GM13976 (cell line): ENCODE data around the gene MAN1B1.
A peak's percentile ranks its signal among the peaks of the same experiment; 100 is the strongest.

Experiments used
- DNase-seq: peaks from one replicate; pipeline ENCODE4 v3.0.0; 2012; ENCODE audit warnings: low spot score
- CTCF ChIP-seq: IDR thresholded peaks from 2 replicates; pipeline ENCODE4 v1.5.1; 2012; ENCODE audit warnings: borderline replicate concordance, mild to moderate bottlenecking; ENCODE audit not compliant: insufficient read depth; ENCODE audit errors: extremely low read depth, missing control alignments, control extremely low read depth
- in situ Hi-C: fragments of 300-500 bp; cut with MboI; formaldehyde crosslinking; loops from one replicate; pipeline ENCODE4 v1.12.0; 2022; ENCODE audit warnings: low sequenced_read_pairs, mixed read lengths, inconsistent platforms; ENCODE audit not compliant: unreplicated experiment

Gene MAN1B1

GRCh38 chr9:137150617-137151457, 64.1 kb downstream of the MAN1B1 start:
- DNase-seq, result peak; percentile 91
- in situ Hi-C loops, result no loop called here
- no peak for TF ChIP-seq CTCF

- in situ Hi-C loops, result no loop called here
- no peak for DNase-seq
- TF ChIP-seq CTCF, result no peak
Observed at GRCh38 chr9:137152844-137153405, 66.1 kb downstream of the MAN1B1 start.

- no peak for TF ChIP-seq CTCF
- in situ Hi-C loops, result no loop called here
- DNase-seq, result peak; percentile 89
Observed at GRCh38 chr9:137156567-137157375, 70.0 kb downstream of the MAN1B1 start.

DNA sequence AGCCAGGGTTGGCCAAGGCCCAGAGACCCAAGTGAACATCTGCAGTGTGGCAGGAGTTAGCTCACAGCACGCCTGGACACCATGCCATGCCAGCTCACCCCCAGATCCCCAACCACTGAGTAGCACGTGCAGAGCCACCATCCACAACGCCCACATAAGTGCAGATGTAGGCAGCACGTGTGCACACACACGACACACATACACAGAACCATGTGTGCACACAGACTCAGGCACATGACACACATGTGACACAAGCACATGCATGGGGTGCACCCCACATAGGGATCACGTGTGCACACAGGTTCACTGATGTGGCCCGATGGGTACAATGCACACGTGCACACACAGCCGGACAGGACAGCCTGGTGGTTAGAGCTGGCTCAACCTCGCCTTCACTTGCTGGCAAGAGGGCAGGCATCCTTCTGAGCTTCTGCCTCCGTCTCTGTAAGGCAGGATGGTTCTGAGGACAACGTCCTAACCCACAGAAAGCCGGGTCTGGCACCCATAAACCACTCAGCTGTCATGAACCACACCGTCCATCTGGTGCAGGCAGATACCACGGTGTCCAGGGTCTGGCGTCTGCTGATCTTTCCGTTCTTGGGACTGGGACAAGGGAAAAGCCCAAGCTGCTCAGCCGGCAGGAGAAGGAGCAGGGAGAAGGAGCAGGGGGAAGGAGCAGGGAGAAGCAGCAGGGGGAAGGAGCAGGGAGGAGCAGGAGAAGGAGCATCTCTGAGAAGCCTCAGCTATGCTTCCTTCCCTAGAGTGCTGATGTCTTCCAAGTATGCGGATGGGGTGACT, 71.0 kb downstream of the MAN1B1 start:
- TF ChIP-seq CTCF, result no peak
- in situ Hi-C loops, result no loop called here
- no peak for DNase-seq

- in situ Hi-C loops, result no loop called here
- no peak for DNase-seq
- no peak for TF ChIP-seq CTCF
Observed at GRCh38 chr9:137158625-137159024, 71.8 kb downstream of the MAN1B1 start.
